ENCODE data around the gene DLX4.

DLX4 gene

GRCh38 chr17:50020841-50021599 lies 52.0 kb downstream of the DLX4 start:
- no peak for DNase-seq

GRCh38 chr17:50021681-50022370 lies 52.8 kb downstream of the DLX4 start:
- no peak for DNase-seq

GRCh38 chr17:50022463-50023130 lies 53.6 kb downstream of the DLX4 start:
- DNase-seq, result no peak

GRCh38 chr17:50023520-50023919 lies 54.5 kb downstream of the DLX4 start:
- DNase-seq, result no peak

All from amniotic stem cell (primary cell).